K562 (cell line): ENCODE data around the gene DDX46. TPM values are rescaled to one million over a fixed set of nuclear protein-coding genes. Genes with fewer than 3 reads are reported as not detected.
A peak's percentile ranks its signal among the peaks of the same experiment; 100 is the strongest.

Experiments used
- CREB3L1 ChIP-seq: fragments of 450-650 bp; IDR thresholded peaks from 2 replicates; pipeline ENCODE4 v1.6.1; 2014; ENCODE audit warnings: low read depth, mild to moderate bottlenecking, moderate library complexity, borderline replicate concordance
- E2F4 ChIP-seq: sonication (generic); formaldehyde crosslinking; IDR thresholded peaks from 2 replicates; pipeline ENCODE4 v1.8.0; 2022; ENCODE audit warnings: mild to moderate bottlenecking, low read depth, missing genetic modification reagents
- FOXM1 ChIP-seq, 2 experiments: fragments of 450-650 bp in 1 of 2; sonication (generic) in 1 of 2; formaldehyde crosslinking in 1 of 2; IDR thresholded peaks; 2 replicates each; pipeline versions ENCODE4 v1.6.1 to v1.9.0; 2017 to 2022; ENCODE audit warnings: low read depth in 2 of 2, mild to moderate bottlenecking in 2 of 2, missing genetic modification reagents in 1 of 2, moderate library complexity in 1 of 2
- HNRNPUL1 ChIP-seq: fragments of 200-400 bp; formaldehyde crosslinking; IDR thresholded peaks from 2 replicates; pipeline ENCODE4 v1.6.1; 2017; ENCODE audit warnings: low read length
- KAT7 ChIP-seq: sonication (generic); formaldehyde crosslinking; IDR thresholded peaks from 2 replicates; pipeline ENCODE4 v1.8.0; 2022; ENCODE audit warnings: missing genetic modification reagents, mild to moderate bottlenecking, borderline replicate concordance
- KLF16 ChIP-seq: IDR thresholded peaks from 2 replicates; pipeline ENCODE4 v1.6.1; 2016; ENCODE audit warnings: antibody characterized with exemption
- MTF1 ChIP-seq: fragments of 250-450 bp; sonication (Bioruptor Pico); IDR thresholded peaks from 2 replicates; pipeline ENCODE4 v1.9.0; 2021; ENCODE audit warnings: moderate library complexity, mild to moderate bottlenecking, inconsistent platforms, borderline replicate concordance
- POLR2B ChIP-seq: fragments of 450-650 bp; IDR thresholded peaks from 2 replicates; pipeline ENCODE4 v1.6.1; 2018; ENCODE audit warnings: low read depth; ENCODE audit not compliant: partially characterized antibody
- RBBP5 ChIP-seq: fragments of 200-600 bp; sonication (generic); IDR thresholded peaks from 2 replicates; pipeline ENCODE4 v1.6.1; 2012; ENCODE audit warnings: borderline replicate concordance, mild to moderate bottlenecking, low read length, control low read depth, inconsistent platforms; ENCODE audit not compliant: insufficient read depth, poor library complexity, severe bottlenecking
- RNF2 ChIP-seq: sonication (generic); IDR thresholded peaks from 2 replicates; pipeline ENCODE4 v1.6.1; 2016
- SMARCC2 ChIP-seq: fragments of 450-650 bp; IDR thresholded peaks from 2 replicates; pipeline ENCODE4 v1.6.1; 2017; ENCODE audit warnings: antibody characterized with exemption, moderate library complexity, mild to moderate bottlenecking, low read depth
- STAG1 ChIP-seq: sonication (generic); formaldehyde crosslinking; IDR thresholded peaks from 2 replicates; pipeline ENCODE4 v1.5.0; 2020; ENCODE audit warnings: missing genetic modification reagents, borderline replicate concordance
- TFAM ChIP-seq: fragments of 250-450 bp; sonication (Bioruptor Pico); conservative IDR thresholded peaks from 2 replicates; pipeline ENCODE4 v1.5.0; 2021; ENCODE audit warnings: mild to moderate bottlenecking, moderate library complexity
- VEZF1 ChIP-seq: fragments of 200-800 bp; sonication (Bioruptor generic); IDR thresholded peaks from 2 replicates; pipeline ENCODE4 v1.6.1; 2017; ENCODE audit warnings: missing genetic modification characterization, missing compliant biosample characterization
- ZBTB5 ChIP-seq: fragments of 450-650 bp; IDR thresholded peaks from 2 replicates; pipeline ENCODE4 v1.6.1; 2017; ENCODE audit warnings: antibody characterized with exemption
- polyA plus RNA-seq, 8 experiments: library from polyadenylated mRNA; depleted of rRNA in 4 of 8; stranded (reverse) in 5 of 8; unstranded in 3 of 8; fragments of >200 nt; fragmentation: Nextera tagmentation in 2 of 8; fragmentation: Illumina TruSeq in 1 of 8; extraction: Ambion mirVana in 2 of 8; extraction: Trizol in 1 of 8; gene quantifications; 2 replicates each; pipeline versions ENCODE4 v1.2.1 to v1.2.3, GENCODE V29; 2011 to 2014; ENCODE audit warnings: inconsistent platforms in 1 of 8, missing spikeins in 1 of 8
- total RNA-seq, 7 experiments: library from RNA; depleted of rRNA in 6 of 7; stranded (reverse); fragments of >200 nt in 6 of 7; fragmentation: Illumina TruSeq in 2 of 7; extraction: Trizol in 2 of 7; gene quantifications; 2 replicates each; pipeline versions ENCODE4 v1.2.1 to v1.2.3, GENCODE V29; 2011 to 2021; ENCODE audit warnings: low replicate concordance in 1 of 7

DDX46 gene
- total and polyA plus RNA-seq, 9 of the 15 experiments (the other 6 are each of a cell fraction or from before 2014, with no cell fraction given), result 26.2 to 99.0 (median 76.4) TPM

- TF ChIP-seq KAT7 (CRISPR knock-in tag) (peak; percentile 99; the same call in 1 of the 2 replicates), TFAM (CRISPR knock-in tag) (no peak), FOXM1 (IDR thresholded peaks at IDR 0.05; ENCODE audit: low read depth) (no peak), FOXM1 (CRISPR knock-in tag; IDR thresholded peaks at IDR 0.05; ENCODE audit: low read depth) (peak; percentile 95), RBBP5 (peak; percentile 94), E2F4 (peak; percentile 7; the same call in 1 of the 2 replicates), VEZF1 (CRISPR knock-in tag) (peak; percentile 40), CREB3L1 (peak; percentile 90), POLR2B (peak; percentile 88), ZBTB5 (no peak), STAG1 (CRISPR knock-in tag) (peak; percentile 29; the same call in 1 of the 2 replicates), SMARCC2 (no peak), HNRNPUL1 (no peak), KLF16 (no peak), MTF1 (CRISPR knock-in tag) (no peak), RNF2 (0 out of 2 replicates have a peak, but pooled peaks have one; percentile 75)
Measured at GRCh38 chr5:134758504-134759341, at the start of gene DDX46 (continued).
